H1 (cell line): ENCODE results near the gene FAM210A. TPM values are rescaled to one million over a fixed set of nuclear protein-coding genes. Genes with fewer than 3 reads are reported as not detected.

Experiments used
- CTCF ChIA-PET: fragments of 300-600 bp; sonication (Branson Sonifier 250); formaldehyde crosslinking; loops from one replicate; lab custom pipeline; 2021; ENCODE audit not compliant: partially characterized antibody; lab: Charles Lee
- POLR2A ChIA-PET: fragments of 300-600 bp; sonication (Branson Sonifier 250); formaldehyde crosslinking; loops from one replicate; lab custom pipeline; 2021; ENCODE audit warnings: inconsistent platforms; ENCODE audit not compliant: partially characterized antibody; lab: Charles Lee
- DNase-seq, 2 experiments: peaks; one replicate each; pipeline versions ENCODE4 v3.0.0 to v3.0.0-alpha.2; 2010 to 2022; ENCODE audit warnings: low spot score in 2 of 2, low read depth in 1 of 2, mixed read lengths in 1 of 2
- FAIRE-seq: peaks from 2 replicates; lab custom pipeline; 2011; peaks lifted over from hg19 to GRCh38; lab: Jason Lieb, UNC
- H2AFZ ChIP-seq: 2 replicates; pipeline ENCODE4 v1.8.1; 2012; ENCODE audit warnings: low read length, inconsistent platforms
- H2AK5ac ChIP-seq: 2 replicates; pipeline ENCODE4 v1.6.1; 2013; ENCODE audit warnings: low read depth, low read length
- H2BK120ac ChIP-seq: replicated peaks from 2 replicates; pipeline ENCODE3; 2013; ENCODE audit warnings: low read depth, low read length, inconsistent platforms
- H2BK12ac ChIP-seq: 2 replicates; pipeline ENCODE4 v1.6.1; 2013; ENCODE audit warnings: low read depth, low read length
- H2BK15ac ChIP-seq: 2 replicates; pipeline ENCODE4 v1.6.1; 2013; ENCODE audit warnings: low read length
- H2BK20ac ChIP-seq: 2 replicates; pipeline ENCODE4 v1.6.1; 2013; ENCODE audit warnings: low read length
- H2BK5ac ChIP-seq: 2 replicates; pipeline ENCODE4 v1.6.1; 2013; ENCODE audit warnings: low read depth, low read length
- H3K14ac ChIP-seq: 2 replicates; pipeline ENCODE4 v1.6.1; 2013; ENCODE audit warnings: inconsistent platforms; ENCODE audit not compliant: insufficient read length
- H3K18ac ChIP-seq: 2 replicates; pipeline ENCODE4 v1.6.1; 2013; ENCODE audit warnings: low read length; ENCODE audit errors: extremely low read depth
- H3K23ac ChIP-seq: 2 replicates; pipeline ENCODE4 v1.6.1; 2013; ENCODE audit warnings: inconsistent platforms; ENCODE audit not compliant: insufficient read length
- H3K23me2 ChIP-seq: 2 replicates; pipeline ENCODE4 v1.6.1; 2013; ENCODE audit warnings: low read depth, low read length
- H3K27ac ChIP-seq: 2 replicates; pipeline ENCODE4 v1.6.1; 2011; ENCODE audit warnings: low read depth, low read length, inconsistent platforms
- H3K27me3 ChIP-seq, 4 experiments: replicated peaks in 1 of 4; 1 replicate in 1 of 4; 2 replicates in 3 of 4; pipeline versions ENCODE4 v1.6.1 to v1.8.1; 2011 to 2013; ENCODE audit warnings: low read length in 3 of 4, mild to moderate bottlenecking in 3 of 4, inconsistent platforms in 2 of 4, mixed read lengths in 2 of 4, moderate library complexity in 1 of 4; ENCODE audit not compliant: control insufficient read depth in 3 of 4, insufficient read depth in 3 of 4; ENCODE audit errors: extremely low read depth in 1 of 4
- H3K36me3 ChIP-seq, 4 experiments: 2 replicates each; pipeline versions ENCODE4 v1.6.1 to v1.8.1; 2011 to 2013; ENCODE audit warnings: mild to moderate bottlenecking in 4 of 4, low read length in 3 of 4, moderate library complexity in 2 of 4, control low read depth in 1 of 4, inconsistent platforms in 1 of 4; ENCODE audit not compliant: insufficient read depth in 4 of 4, control insufficient read depth in 2 of 4
- H3K4ac ChIP-seq: replicated peaks from 2 replicates; pipeline ENCODE3; 2013; ENCODE audit warnings: low read length, low read depth, mixed read lengths, inconsistent platforms; ENCODE audit not compliant: insufficient read length
- H3K4me1 ChIP-seq, 4 experiments: replicated peaks in 1 of 4; 1 replicate in 1 of 4; 2 replicates in 3 of 4; pipeline versions ENCODE4 v1.6.1 to v1.8.1; 2011 to 2013; ENCODE audit warnings: low read length in 3 of 4, inconsistent platforms in 2 of 4, mixed read lengths in 1 of 4; ENCODE audit not compliant: insufficient read depth in 4 of 4, control insufficient read depth in 3 of 4
- H3K4me2 ChIP-seq, 2 experiments: 2 replicates each; pipeline versions ENCODE4 v1.6.1 to v1.8.1; 2011 to 2013; ENCODE audit warnings: low read depth in 2 of 2, low read length in 2 of 2, control low read depth in 1 of 2, inconsistent platforms in 1 of 2, mild to moderate bottlenecking in 1 of 2; ENCODE audit not compliant: insufficient read depth in 1 of 2
- H3K4me3 ChIP-seq, 4 experiments: fragments of 200-600, 300-600 bp in 1 of 4; sonication (generic), shearing (Covaris generic), sonication (Bioruptor Twin) in 1 of 4; 2 replicates each; pipeline versions ENCODE4 v1.5.1 to v1.8.1; 2011 to 2016; ENCODE audit warnings: low read length in 4 of 4, low read depth in 3 of 4, control low read depth in 2 of 4, inconsistent platforms in 2 of 4, mild to moderate bottlenecking in 2 of 4, mixed read lengths in 1 of 4, moderate library complexity in 1 of 4; ENCODE audit not compliant: insufficient read depth in 2 of 4; ENCODE audit errors: extremely low read depth in 1 of 4
- H3K56ac ChIP-seq: replicated peaks from 2 replicates; pipeline ENCODE3; 2013; ENCODE audit warnings: low read depth, mild to moderate bottlenecking, mixed read lengths, low read length, inconsistent platforms; ENCODE audit not compliant: insufficient read length
- H3K79me1 ChIP-seq: 2 replicates; pipeline ENCODE4 v1.6.1; 2013; ENCODE audit warnings: low read depth, low read length, control low read depth
- H3K79me2 ChIP-seq, 2 experiments: 2 replicates each; pipeline versions ENCODE4 v1.6.1 to v1.8.1; 2012 to 2013; ENCODE audit warnings: low read length in 2 of 2, mild to moderate bottlenecking in 2 of 2, inconsistent platforms in 1 of 2; ENCODE audit not compliant: insufficient read depth in 2 of 2, control insufficient read depth in 1 of 2
- H3K9ac ChIP-seq, 4 experiments: replicated peaks in 1 of 4; 1 replicate in 1 of 4; 2 replicates in 3 of 4; pipeline versions ENCODE4 v1.6.1 to v1.8.1; 2011 to 2013; ENCODE audit warnings: low read depth in 3 of 4, low read length in 3 of 4, control low read depth in 2 of 4, mild to moderate bottlenecking in 2 of 4, moderate library complexity in 2 of 4, inconsistent platforms in 1 of 4; ENCODE audit errors: extremely low read depth in 1 of 4
- H3K9me3 ChIP-seq, 2 experiments: 2 replicates each; pipeline versions ENCODE4 v1.6.1 to v1.8.1; 2012 to 2013; ENCODE audit warnings: mild to moderate bottlenecking in 2 of 2, moderate library complexity in 2 of 2, control low read depth in 1 of 2, inconsistent platforms in 1 of 2, low read depth in 1 of 2, low read length in 1 of 2, mixed read lengths in 1 of 2; ENCODE audit not compliant: insufficient read depth in 2 of 2
- H4K20me1 ChIP-seq, 2 experiments: replicated peaks in 1 of 2; 2 replicates each; pipeline versions ENCODE3 to v1.8.1; 2011 to 2013; ENCODE audit warnings: inconsistent platforms in 2 of 2, low read length in 2 of 2, mild to moderate bottlenecking in 1 of 2; ENCODE audit not compliant: insufficient read depth in 2 of 2, control insufficient read depth in 1 of 2
- H4K5ac ChIP-seq: 2 replicates; pipeline ENCODE4 v1.6.1; 2013; ENCODE audit warnings: low read length, low read depth, mixed read lengths, inconsistent platforms; ENCODE audit not compliant: insufficient read length
- H4K8ac ChIP-seq: 2 replicates; pipeline ENCODE4 v1.8.0; 2013; ENCODE audit warnings: mild to moderate bottlenecking, moderate library complexity, low read length, inconsistent platforms; ENCODE audit not compliant: insufficient read depth; ENCODE audit errors: extremely low read depth
- H4K91ac ChIP-seq: replicated peaks from 2 replicates; pipeline ENCODE3; 2013; ENCODE audit warnings: low read length, mixed read lengths, inconsistent platforms; ENCODE audit not compliant: insufficient read length
- CBX5 ChIP-seq: fragments of 300-800, 300-1000 bp; sonication (generic); IDR thresholded peaks from 2 replicates; pipeline ENCODE4 v1.7.1; 2016; ENCODE audit warnings: antibody characterized with exemption, low read length, low read depth
- CTCF ChIP-seq, 3 experiments: IDR thresholded peaks; 1 replicate in 2 of 3; 2 replicates in 1 of 3; pipeline versions ENCODE4 v1.5.1 to v1.6.1; 2011; ENCODE audit warnings: low read length in 3 of 3, mild to moderate bottlenecking in 3 of 3, inconsistent platforms in 2 of 3, low read depth in 1 of 3, moderate library complexity in 1 of 3; ENCODE audit not compliant: insufficient read depth in 1 of 3; ENCODE audit errors: control extremely low read depth in 1 of 3
- E2F6 ChIP-seq: IDR thresholded peaks from 2 replicates; pipeline ENCODE4 v1.6.1; 2012; ENCODE audit warnings: inconsistent platforms
- EZH2 ChIP-seq: fragments of 200-600 bp; sonication (generic); IDR thresholded peaks from 2 replicates; pipeline ENCODE4 v1.7.1; 2012; ENCODE audit warnings: low read depth, mild to moderate bottlenecking, moderate library complexity, low read length, inconsistent platforms; ENCODE audit not compliant: severe bottlenecking
- JUN ChIP-seq: IDR thresholded peaks from 2 replicates; pipeline ENCODE4 v1.6.1; 2011; ENCODE audit warnings: low read depth, mild to moderate bottlenecking, improper control_type of control experiment, low read length
- RAD21 ChIP-seq, 2 experiments: IDR thresholded peaks in 1 of 2; conservative IDR thresholded peaks in 1 of 2; 2 replicates each; pipeline ENCODE4 v1.6.1; 2011; ENCODE audit warnings: low read depth in 2 of 2, low read length in 2 of 2, improper control_type of control experiment in 1 of 2, inconsistent platforms in 1 of 2, mild to moderate bottlenecking in 1 of 2, moderate library complexity in 1 of 2
- SUZ12 ChIP-seq: fragments of 200-600 bp; sonication (generic); IDR thresholded peaks from 2 replicates; pipeline ENCODE4 v1.6.1; 2012; ENCODE audit warnings: mild to moderate bottlenecking, inconsistent platforms, low read length, moderate library complexity, mixed read lengths
- WGBS, 2 experiments: shearing (Covaris generic) in 1 of 2; methylation state at CpG; one replicate each; pipeline versions ENCODE4 v1.1.6 to v1.1.7; 2013 to 2015; ENCODE audit warnings: low lambda C conversion rate in 2 of 2, mixed read lengths in 2 of 2, inconsistent platforms in 1 of 2, low coverage in 1 of 2, missing lambda C conversion rate in 1 of 2; ENCODE audit not compliant: insufficient replicate concordance in 2 of 2, insufficient coverage in 1 of 2, insufficient read length in 1 of 2; ENCODE audit errors: extremely low coverage in 1 of 2, missing lambda C conversion rate in 1 of 2; 5-methylcytosine and 5-hydroxymethylcytosine counted together
- polyA plus RNA-seq, 7 experiments: library from polyadenylated mRNA; depleted of rRNA in 3 of 7; stranded (reverse) in 5 of 7; unstranded in 2 of 7; fragments of >200 nt in 5 of 7; fragments of 200-250 nt in 2 of 7; gene quantifications; 1 replicate in 5 of 7; 2 replicates in 1 of 7; 4 replicates in 1 of 7; pipeline versions ENCODE4 v1.2.1 to v1.2.3, GENCODE V29; 2011 to 2013; ENCODE audit warnings: missing spikeins in 2 of 7, mixed read lengths in 2 of 7
- total RNA-seq: library from RNA; stranded (reverse); fragmentation: NEBNext Ultra II Directional; extraction: Animal tissue kit (Norgen Biotek cat#: 25700); gene quantifications from 2 replicates; pipeline ENCODE4 v1.2.1, GENCODE V29; 2021

The FAM210A gene
- total and polyA plus RNA-seq, 2 of the 8 experiments (the other 6 are each of a cell fraction or from before 2014, with no cell fraction given) = 8.2 to 25.4 TPM

- no peak overlapping the region for H3K14ac ChIP-seq
- POLR2A ChIA-PET = no interaction called here
- WGBS, 2 experiments = 79% methylated on average over 4 of the region's 4 CpGs; no CpG with 5 or more reads in 1 of the 2 experiments
Observed at GRCh38 chr18:13646633-13647032, 79.7 kb downstream of the FAM210A start.

More at GRCh38 chr18:13646633-13647032, 79.7 kb downstream of the FAM210A start:
- Histone ChIP-seq H4K8ac (no peak overlapping the region), H3K23me2 (peaks cover 4% of the 10 kb centered on the region; the same call in 1 of the 2 replicates), H3K56ac (no peak overlapping the region), H3K23ac (no peak overlapping the region), H3K27ac (no peak overlapping the region), H3K18ac (no peak overlapping the region), H3K79me1 (no peaks in the 10 kb centered on the region), H3K4me3 (no peak overlapping the region), H4K91ac (no peak overlapping the region), H2BK12ac (no peak overlapping the region), H3K27me3 (peaks cover 0 to 9% (median 2%) of the 10 kb centered on the region in 4 experiments; a peak in 3 of 7 replicates), H3K36me3 (no peaks in the 10 kb centered on the region), H2BK120ac (no peak overlapping the region), H2AFZ (no peak overlapping the region), H4K20me1 (no peaks in the 10 kb centered on the region), H3K9me3 (no peaks in the 10 kb centered on the region), H3K4me1 (no peaks in the 10 kb centered on the region; a peak in 1 of 7 replicates), H2BK20ac (no peak overlapping the region), H3K79me2 (no peaks in the 10 kb centered on the region), H4K5ac (no peak overlapping the region), H3K9ac (no peak overlapping the region), H2AK5ac (no peak overlapping the region), H2BK5ac (no peak overlapping the region), H3K4me2 (no peak overlapping the region), H3K4ac (no peak overlapping the region), H2BK15ac (no peak overlapping the region)
- no peak for DNase-seq
- FAIRE-seq = no peak
- no peak for TF ChIP-seq JUN
- no peak for TF ChIP-seq RAD21 (IDR thresholded peaks at IDR 0.05 in 1 of 2, conservative IDR thresholded peaks at IDR 0.05 in 1 of 2; ENCODE audit: low read depth in 2 of 2, low read length in 2 of 2)
- no peak for TF ChIP-seq CTCF (IDR thresholded peaks at IDR 0.05; ENCODE audit: control extremely low read depth in 1 of 3, insufficient read depth in 1 of 3, low read depth in 1 of 3, low read length in 3 of 3)
- no peak for TF ChIP-seq SUZ12
- no peak for TF ChIP-seq EZH2
- TF ChIP-seq E2F6 = no peak
- TF ChIP-seq CBX5 = no peak
- CTCF ChIA-PET = no interaction called here
